CD4-positive, alpha-beta T cell treated with Interleukin-2 at 100 ng/mL for 4 hours (primary cell): Measurements from ENCODE around the gene ATP6V0A1.
"Not testable (repeated sequence)": the region's sequence is repeated elsewhere in the genome, so short reads cannot be mapped to it uniquely, and the experiment has no call there.

ENCODE experiments used
- DNase-seq: peaks from one replicate; pipeline ENCODE4 v3.0.0-alpha.2; 2020; ENCODE audit warnings: low spot score

The ATP6V0A1 gene

GRCh38 chr17:42436391-42436790 lies 22.3 kb upstream of the ATP6V0A1 start:
- no peak for DNase-seq

GRCh38 chr17:42438600-42439567 lies 19.8 kb upstream of the ATP6V0A1 start:
- peak; percentile 55 for DNase-seq

GRCh38 chr17:42441371-42442195 lies 17.1 kb upstream of the ATP6V0A1 start:
- no peak for DNase-seq

- DNase-seq: no peak
Measured at GRCh38 chr17:42442196-42442565, 16.5 kb upstream of the ATP6V0A1 start.

- DNase-seq: not testable (repeated sequence)
Measured at GRCh38 chr17:42449176-42449575, 9.5 kb upstream of the ATP6V0A1 start.

GRCh38 chr17:42449838-42450237 lies 8.8 kb upstream of the ATP6V0A1 start:
- not testable (repeated sequence) for DNase-seq

GRCh38 chr17:42451270-42451669 lies 7.4 kb upstream of the ATP6V0A1 start:
- DNase-seq: not testable (repeated sequence)

GRCh38 chr17:42453439-42453838 lies 5.2 kb upstream of the ATP6V0A1 start:
- no peak for DNase-seq

GRCh38 chr17:42454987-42455386 lies 3.7 kb upstream of the ATP6V0A1 start:
- DNase-seq: not testable (repeated sequence)

GRCh38 chr17:42456223-42457106 lies 2.2 kb upstream of the ATP6V0A1 start:
- peak; percentile 58 for DNase-seq

GRCh38 chr17:42457107-42457792 lies 1.4 kb upstream of the ATP6V0A1 start:
- DNase-seq: no peak

- DNase-seq: peak; percentile 7
Measured at GRCh38 chr17:42459256-42459800, 650 bp downstream of the ATP6V0A1 start.

GRCh38 chr17:42459801-42460281 lies 1.2 kb downstream of the ATP6V0A1 start:
- peak; percentile 35 for DNase-seq

GRCh38 chr17:42460371-42460770 lies 1.7 kb downstream of the ATP6V0A1 start:
- no peak for DNase-seq

GRCh38 chr17:42463976-42464400 lies 5.3 kb downstream of the ATP6V0A1 start:
- no peak for DNase-seq

GRCh38 chr17:42467889-42468288 lies 9.2 kb downstream of the ATP6V0A1 start:
- no peak for DNase-seq

GRCh38 chr17:42472709-42473521 lies 14.2 kb downstream of the ATP6V0A1 start:
- no peak for DNase-seq

GRCh38 chr17:42474276-42474675 lies 15.6 kb downstream of the ATP6V0A1 start:
- no peak for DNase-seq

- no peak for DNase-seq
Measured at GRCh38 chr17:42475121-42475520, 16.4 kb downstream of the ATP6V0A1 start.

- no peak for DNase-seq
Measured at GRCh38 chr17:42475835-42476234, 17.2 kb downstream of the ATP6V0A1 start.
